A375 (cell line): Measurements from ENCODE around the gene OR5B2. TPM values are rescaled to one million over a fixed set of nuclear protein-coding genes. Genes with fewer than 3 reads are reported as not detected.

ENCODE experiments used
- total RNA-seq: library from RNA; depleted of rRNA; stranded (reverse); fragments of >200 nt; shearing (Covaris generic); gene quantifications from 2 replicates; pipeline ENCODE4 v1.2.3, GENCODE V29; 2014; rRNA removed

OR5B2 gene
- total RNA-seq = not detected in 2 replicates

GRCh38 chr11:58428021-58428420 is at the start of gene OR5B2:
Gene OR5B2 (minus strand): TSS chr11:58428121. CDS start chr11:58423261, 4,860 bp downstream.

GRCh38 chr11:58442136-58442535 is 14.2 kb upstream of the OR5B2 start, which contains the start of gene OR5B12:
Gene OR5B12 (minus strand): TSS chr11:58442236. CDS start chr11:58440151, 2,085 bp downstream.

GRCh38 chr11:58406774-58407173 is 21.1 kb downstream of the OR5B2 start, which contains the start of gene OR5B3:
Gene OR5B3 (minus strand): TSS chr11:58406874. CDS start chr11:58403409, 3,465 bp downstream.

Other genes starting within 250 kb of the OR5B2 start
- gene OR9Q2, start 239.1 kb downstream of the OR5B2 start, total RNA-seq = not detected in 2 replicates
- not detected in 2 replicates for gene OR1S2, start 224.0 kb downstream of the OR5B2 start, total RNA-seq
- not detected in 2 replicates for gene OR1S1, start 215.4 kb downstream of the OR5B2 start, total RNA-seq
- not detected in 2 replicates for gene OR10Q1, start 199.2 kb downstream of the OR5B2 start, total RNA-seq
- not detected in 2 replicates for gene OR10W1, start 159.9 kb downstream of the OR5B2 start, total RNA-seq
- not detected in 2 replicates for gene OR5B17, start 69.1 kb downstream of the OR5B2 start, total RNA-seq
- gene OR5B3, start 21.2 kb downstream of the OR5B2 start, total RNA-seq = not detected in 2 replicates
- gene OR5B12, start 14.1 kb upstream of the OR5B2 start, total RNA-seq = not detected in 2 replicates
- not detected in 2 replicates for gene OR5B21, start 80.0 kb upstream of the OR5B2 start, total RNA-seq
- gene LPXN, start 147.7 kb upstream of the OR5B2 start, total RNA-seq = 13.1 and 19.8 TPM in 2 replicates
- 53.8 and 60.8 TPM in 2 replicates for gene ZFP91, start 150.9 kb upstream of the OR5B2 start, total RNA-seq
- gene CNTF, start 194.5 kb upstream of the OR5B2 start, total RNA-seq = 3.9 and 5.5 TPM in 2 replicates